Measurements from ENCODE around the gene CAP2. TPM values are rescaled to one million over a fixed set of nuclear protein-coding genes. Genes with fewer than 3 reads are reported as not detected.
"Not testable (repeated sequence)": the region's sequence is repeated elsewhere in the genome, so short reads cannot be mapped to it uniquely, and the experiment has no call there.

The CAP2 gene
- total and polyA plus RNA-seq, 3 donors from 2014 or later, result 1.6 to 5.2 (median 2.9) TPM

GRCh38 chr6:17405944-17406245 lies 12.5 kb downstream of the CAP2 start:
- WGBS, 2 donors, result 87 to 92% methylated on average over 8 of the region's 8 CpGs

GRCh38 chr6:17408081-17408480 lies 14.7 kb downstream of the CAP2 start:
- Histone ChIP-seq H3K36me3 (ENCODE audit: low read depth, missing control alignments) (no peaks in the 10 kb centered on the region), H3K4me3 (no peak overlapping the region), H3K27ac (no peak overlapping the region), H3K27me3 (no peaks in the 10 kb centered on the region), H3K9me3 (no peaks in the 10 kb centered on the region), H3K4me1 (no peaks in the 10 kb centered on the region)
- intact Hi-C loops (cut with DNase I; ENCODE audit: low total_unique reads), result no loop called here
- no peak for DNase-seq
- 71% methylated on average over 4 of the region's 4 CpGs for WGBS, 2 donors
- TF ChIP-seq POLR2A (IDR thresholded peaks at IDR 0.05), result no peak
- TF ChIP-seq CTCF (IDR thresholded peaks at IDR 0.05), result no peak

More at GRCh38 chr6:17405944-17406245, 12.5 kb downstream of the CAP2 start:
- no peaks in the 10 kb centered on the region for H3K27me3 ChIP-seq
- H3K36me3 ChIP-seq (ENCODE audit: low read depth, missing control alignments), result no peaks in the 10 kb centered on the region
- TF ChIP-seq POLR2A (IDR thresholded peaks at IDR 0.05), result no peak
- no peak for TF ChIP-seq CTCF (IDR thresholded peaks at IDR 0.05)
- no peaks in the 10 kb centered on the region for H3K4me1 ChIP-seq
- H3K27ac ChIP-seq, result no peak overlapping the region
- H3K4me3 ChIP-seq, result no peak overlapping the region
- intact Hi-C loops (cut with DNase I; ENCODE audit: low total_unique reads), result no loop called here
- H3K9me3 ChIP-seq, result no peaks in the 10 kb centered on the region
- DNase-seq, result no peak

GRCh38 chr6:17410281-17410680 lies 16.9 kb downstream of the CAP2 start:
- 100% methylated on average over 4 of the region's 4 CpGs for WGBS, 2 donors
- intact Hi-C loops (cut with DNase I; ENCODE audit: low total_unique reads), result no loop called here
- no peak overlapping the region for H3K27ac ChIP-seq
- H3K4me3 ChIP-seq, result no peak overlapping the region
- no peaks in the 10 kb centered on the region for H3K36me3 ChIP-seq (ENCODE audit: low read depth, missing control alignments)
- H3K27me3 ChIP-seq, result no peaks in the 10 kb centered on the region
- no peak for DNase-seq
- TF ChIP-seq CTCF (IDR thresholded peaks at IDR 0.05) (no peak), POLR2A (IDR thresholded peaks at IDR 0.05) (no peak)
- H3K9me3 ChIP-seq, result no peaks in the 10 kb centered on the region
- H3K4me1 ChIP-seq, result no peaks in the 10 kb centered on the region

GRCh38 chr6:17413313-17413750 lies 19.9 kb downstream of the CAP2 start:
- DNase-seq, result no peak
- H3K4me1 ChIP-seq, result no peaks in the 10 kb centered on the region

GRCh38 chr6:17414395-17414794 lies 21.0 kb downstream of the CAP2 start:
- H3K36me3 ChIP-seq (ENCODE audit: low read depth, missing control alignments); DNase-seq; H3K9me3 ChIP-seq; H3K4me1 ChIP-seq; H3K27me3 ChIP-seq; H3K27ac ChIP-seq; H3K4me3 ChIP-seq; intact Hi-C loops (cut with DNase I; ENCODE audit: low total_unique reads): not testable (repeated sequence)
- 87 to 96% methylated on average over 1 of the region's 1 CpG for WGBS, 2 donors

More at GRCh38 chr6:17413313-17413750, 19.9 kb downstream of the CAP2 start:
- Histone ChIP-seq H3K9me3 (no peaks in the 10 kb centered on the region), H3K4me3 (no peak overlapping the region), H3K36me3 (ENCODE audit: low read depth, missing control alignments) (no peaks in the 10 kb centered on the region), H3K27ac (no peak overlapping the region), H3K27me3 (no peaks in the 10 kb centered on the region)
- TF ChIP-seq CTCF (IDR thresholded peaks at IDR 0.05) (no peak), POLR2A (IDR thresholded peaks at IDR 0.05) (no peak)
- 74 to 80% methylated on average over 5 of the region's 5 CpGs for whole genome bisulfite sequencing, 2 donors
- intact Hi-C loops (cut with DNase I; ENCODE audit: low total_unique reads), result no loop called here

All from testis (tissue), 3 donors.